Pancreas (tissue), 10 donors: ENCODE results near the gene MARK4. TPM values are rescaled to one million over a fixed set of nuclear protein-coding genes. Genes with fewer than 3 reads are reported as not detected.

Experiments used
- ATAC-seq, 4 donors: fragments of 200-7000 bp; cut with Tn5 transposase; one replicate each; pipeline versions ENCODE4 v1.8.0 to v1.9.1; 2020; ENCODE audit warnings: mild to moderate bottlenecking in 4 of 4, moderate library complexity in 4 of 4
- DNase-seq, 6 donors: peaks; one replicate each; pipeline ENCODE4 v3.0.0-alpha.2; 2020
- FAIRE-seq: peaks from 2 replicates; lab custom pipeline; 2012; peaks lifted over from hg19 to GRCh38; lab: Jason Lieb, UNC
- H3K27ac ChIP-seq, 4 donors: fragments of 200-600 bp; sonication (generic); 1 replicate in 3 of 4; 2 replicates in 1 of 4; pipeline versions ENCODE4 v1.5.0 to v1.8.0; 2020
- H3K27me3 ChIP-seq, 4 donors: fragments of 200-600 bp; one replicate each; pipeline ENCODE4 v1.8.0; 2021
- H3K36me3 ChIP-seq, 3 donors: fragments of 200-600 bp; sonication (generic) in 1 of 3; one replicate each; pipeline versions ENCODE4 v1.5.0 to v1.8.0; 2020 to 2021
- H3K4me1 ChIP-seq, 3 donors: fragments of 200-600 bp; one replicate each; pipeline ENCODE4 v1.8.0; 2021
- H3K4me3 ChIP-seq, 4 donors: fragments of 200-600 bp; sonication (generic) in 2 of 4; one replicate each; pipeline versions ENCODE4 v1.5.0 to v1.8.0; 2020 to 2021
- H3K9me3 ChIP-seq, 4 donors: fragments of 200-600 bp; one replicate each; pipeline ENCODE4 v1.8.0; 2021
- WGBS, 2 donors: extraction: QIAGEN DNeasy Blood & Tissue Kit; methylation state at CpG; one replicate each; pipeline ENCODE4 v1.1.7; 2013; 5-methylcytosine and 5-hydroxymethylcytosine counted together
- intact Hi-C, 3 donors: fragments of 100-400 bp; cut with DNase I; formaldehyde crosslinking; loops; one replicate each; pipeline versions ENCODE4 v1.11.1 to v1.14.2; 2022
- polyA plus RNA-seq, 2 donors: library from polyadenylated mRNA; stranded (reverse); fragments of 200-250 nt; gene quantifications; one replicate each; pipeline ENCODE4 v1.2.3, GENCODE V29; 2013
- total RNA-seq, 6 donors: library from RNA; stranded (reverse); fragmentation: NEBNext Ultra II Directional in 4 of 6; extraction: Animal tissue kit (Norgen Biotek cat#: 25700) in 4 of 6; gene quantifications; one replicate each; pipeline versions ENCODE4 v1.2.1 to v1.2.4, GENCODE V29; 2021 to 2023
- TF ChIP-seq, protein P1 (sequence below), 4 donors: fragments of 200-600 bp; sonication (generic) in 3 of 4; IDR thresholded peaks; one replicate each; pipeline versions ENCODE4 v1.5.0 to v1.8.0; 2021; ENCODE audit warnings: antibody characterized with exemption in 4 of 4
- donor health status: healthy with polysubstance abuse.
- donor health status: DM: no; HTN: no; CAD: no; lungs with moderate emphysema.
- donor health status: DM: no; HTN: no; CAD: no.
- donor health status: control.
- donor health status: control.
- donor health status: Bipolar disorder and iron deficiency.
- donor health status: DM: yes; HTN: yes; CAD: no.
- donor health status: DM: no; HTN: no; CAD: no.
- donor health status: DM: no; HTN: no; CAD: no.
- donor health status: DM: yes; HTN: yes; CAD: no.

Gene MARK4
- total and polyA plus RNA-seq, 8 donors, result 12.8 to 22.8 (median 20.0) TPM

DNA sequence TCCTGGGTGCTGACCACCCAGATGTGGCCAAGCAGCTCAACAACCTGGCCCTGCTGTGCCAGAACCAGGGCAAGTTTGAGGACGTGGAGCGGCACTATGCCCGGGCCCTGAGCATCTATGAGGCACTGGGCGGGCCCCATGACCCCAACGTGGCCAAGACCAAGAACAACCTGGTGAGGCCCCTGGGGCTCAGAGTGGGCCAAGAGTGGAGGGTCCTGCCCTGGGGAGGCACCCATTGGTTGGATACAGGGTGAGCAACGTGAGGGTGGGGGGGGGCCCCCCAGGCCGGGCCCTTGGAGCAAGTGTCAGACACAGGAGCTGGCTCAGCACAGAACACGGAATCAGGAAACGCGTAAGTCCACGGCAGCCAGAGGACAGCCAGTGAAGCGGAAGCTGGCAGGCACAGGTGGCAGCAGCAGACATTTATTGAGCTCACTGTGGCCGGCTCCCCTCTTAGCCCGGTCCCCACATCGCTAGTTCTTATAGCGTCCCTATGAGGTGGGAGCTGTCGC, 98.4 kb downstream of the MARK4 start:
- ATAC-seq, result peak in 1 of 4 donors; percentile 20
- Histone ChIP-seq H3K9me3 (no peaks in the 10 kb centered on the region), H3K27ac (no peak overlapping the region), H3K27me3 (no peaks in the 10 kb centered on the region), H3K36me3 (peaks cover 0 to 6% (median 0%) of the 10 kb centered on the region in 3 donors), H3K4me1 (no peaks in the 10 kb centered on the region), H3K4me3 (no peak overlapping the region)
- TF ChIP-seq, protein P1, sequence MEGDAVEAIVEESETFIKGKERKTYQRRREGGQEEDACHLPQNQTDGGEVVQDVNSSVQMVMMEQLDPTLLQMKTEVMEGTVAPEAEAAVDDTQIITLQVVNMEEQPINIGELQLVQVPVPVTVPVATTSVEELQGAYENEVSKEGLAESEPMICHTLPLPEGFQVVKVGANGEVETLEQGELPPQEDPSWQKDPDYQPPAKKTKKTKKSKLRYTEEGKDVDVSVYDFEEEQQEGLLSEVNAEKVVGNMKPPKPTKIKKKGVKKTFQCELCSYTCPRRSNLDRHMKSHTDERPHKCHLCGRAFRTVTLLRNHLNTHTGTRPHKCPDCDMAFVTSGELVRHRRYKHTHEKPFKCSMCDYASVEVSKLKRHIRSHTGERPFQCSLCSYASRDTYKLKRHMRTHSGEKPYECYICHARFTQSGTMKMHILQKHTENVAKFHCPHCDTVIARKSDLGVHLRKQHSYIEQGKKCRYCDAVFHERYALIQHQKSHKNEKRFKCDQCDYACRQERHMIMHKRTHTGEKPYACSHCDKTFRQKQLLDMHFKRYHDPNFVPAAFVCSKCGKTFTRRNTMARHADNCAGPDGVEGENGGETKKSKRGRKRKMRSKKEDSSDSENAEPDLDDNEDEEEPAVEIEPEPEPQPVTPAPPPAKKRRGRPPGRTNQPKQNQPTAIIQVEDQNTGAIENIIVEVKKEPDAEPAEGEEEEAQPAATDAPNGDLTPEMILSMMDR (IDR thresholded peaks at IDR 0.05), result no peak
- 87 to 92% methylated on average over 17 of the region's 17 CpGs for WGBS, 2 donors
- intact Hi-C loops, result no loop called here
- FAIRE-seq, result no peak
- DNase-seq, result no peak

DNA sequence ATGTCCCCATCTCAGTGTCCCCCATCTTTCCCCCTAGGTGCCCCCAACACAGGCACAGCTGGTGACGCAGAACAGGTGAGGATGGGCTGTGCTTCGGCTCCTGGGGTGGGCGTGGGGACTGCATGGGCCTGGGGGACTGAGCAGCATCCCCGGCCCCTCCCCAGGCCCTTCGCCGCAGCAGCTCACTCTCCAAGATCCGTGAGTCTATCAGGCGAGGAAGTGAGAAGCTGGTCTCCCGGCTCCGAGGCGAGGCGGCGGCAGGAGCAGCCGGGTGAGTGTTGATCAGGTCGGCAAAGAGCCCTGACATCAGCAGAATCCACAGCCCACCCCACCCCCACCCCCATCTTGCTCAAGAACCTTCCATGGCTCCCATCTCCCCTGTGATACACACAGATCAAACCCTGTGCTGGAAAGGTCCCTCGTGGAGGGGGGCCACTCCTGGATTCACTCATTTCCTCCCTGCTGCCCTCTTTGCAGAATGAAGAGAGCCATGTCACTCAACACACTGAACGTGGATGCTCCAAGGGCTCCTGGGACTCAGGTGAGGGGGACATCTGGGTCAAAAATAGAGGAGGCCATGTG, 99.5 kb downstream of the MARK4 start:
- no peaks in the 10 kb centered on the region for H3K4me1 ChIP-seq
- no peak for ATAC-seq
- H3K9me3 ChIP-seq, result no peaks in the 10 kb centered on the region
- no peaks in the 10 kb centered on the region for H3K27me3 ChIP-seq
- no peak overlapping the region for H3K27ac ChIP-seq
- no peak for FAIRE-seq
- TF ChIP-seq, protein P1 (IDR thresholded peaks at IDR 0.05), result no peak
- DNase-seq, result no peak
- 89 to 90% methylated on average over 17 of the region's 17 CpGs for WGBS, 2 donors
- H3K4me3 ChIP-seq, result no peak overlapping the region
- H3K36me3 ChIP-seq, result peaks cover 0 to 6% (median 0%) of the 10 kb centered on the region in 3 donors
- intact Hi-C loops, result no loop called here

DNA sequence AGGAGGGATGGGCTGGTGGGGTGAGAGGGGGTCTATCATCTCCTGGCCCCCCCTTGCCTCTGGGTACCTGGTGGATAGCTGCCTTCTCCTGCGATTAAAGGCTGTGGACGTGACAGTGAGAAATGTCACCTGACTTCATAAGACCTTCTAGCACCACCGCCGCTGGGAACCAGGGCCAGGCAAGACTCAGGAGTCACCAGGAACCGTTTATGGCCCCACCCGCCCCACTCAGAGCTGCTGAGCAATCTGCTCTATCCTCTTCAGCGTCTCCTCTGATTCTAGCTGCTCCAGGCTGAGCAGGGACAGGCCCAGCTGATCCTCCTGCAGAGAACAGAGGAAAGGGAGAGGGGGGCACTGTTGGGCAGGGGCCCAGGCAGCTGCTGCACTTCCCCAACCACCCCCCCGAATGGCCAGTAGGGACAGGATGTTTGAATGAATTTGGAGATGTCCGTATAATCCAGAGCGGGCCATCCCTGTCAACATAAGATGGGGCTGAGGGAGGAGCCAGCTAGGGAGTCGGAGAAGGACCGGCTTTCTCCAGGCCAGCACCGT, 100.4 kb downstream of the MARK4 start:
- Histone ChIP-seq H3K4me1 (no peaks in the 10 kb centered on the region), H3K9me3 (no peaks in the 10 kb centered on the region), H3K27me3 (no peaks in the 10 kb centered on the region), H3K36me3 (peaks cover 0 to 6% (median 0%) of the 10 kb centered on the region in 3 donors), H3K4me3 (no peak overlapping the region), H3K27ac (no peak overlapping the region)
- no peak for DNase-seq
- FAIRE-seq, result no peak
- no peak for ATAC-seq
- WGBS, 2 donors, result 78 to 79% methylated on average over 13 of the region's 13 CpGs
- intact Hi-C loops, result no loop called here
- TF ChIP-seq, protein P1 (IDR thresholded peaks at IDR 0.05), result no peak

DNA sequence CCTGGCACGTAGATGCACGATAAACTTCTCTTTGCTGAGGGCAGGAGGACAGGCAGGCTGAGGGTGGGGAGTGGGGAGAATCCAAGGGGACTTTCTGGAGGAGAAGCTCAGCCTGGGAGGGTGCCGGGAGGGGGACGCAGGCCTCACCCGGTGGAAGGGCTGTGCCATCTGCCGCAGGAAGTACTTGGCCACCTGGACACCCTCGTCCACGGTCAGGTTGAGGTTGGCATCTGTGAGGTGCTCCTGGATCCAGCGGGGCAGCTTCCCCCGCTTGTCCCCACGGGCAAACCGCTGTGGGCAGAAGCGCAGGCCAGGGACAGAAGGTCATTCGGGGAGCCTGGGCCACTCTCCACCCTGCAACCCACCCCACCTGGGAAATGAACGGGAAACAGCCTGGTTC, 101.0 kb downstream of the MARK4 start:
- no peaks in the 10 kb centered on the region for H3K27me3 ChIP-seq
- no peaks in the 10 kb centered on the region for H3K4me1 ChIP-seq
- no peaks in the 10 kb centered on the region for H3K9me3 ChIP-seq
- DNase-seq (no peak), FAIRE-seq (no peak), ATAC-seq (no peak)
- WGBS, 2 donors, result 87 to 88% methylated on average over 15 of the region's 15 CpGs
- TF ChIP-seq, protein P1 (IDR thresholded peaks at IDR 0.05), result no peak
- no peak overlapping the region for H3K27ac ChIP-seq
- no peak overlapping the region for H3K4me3 ChIP-seq
- H3K36me3 ChIP-seq, result peaks cover 0 to 6% (median 0%) of the 10 kb centered on the region in 3 donors
- intact Hi-C loops, result no loop called here

DNA sequence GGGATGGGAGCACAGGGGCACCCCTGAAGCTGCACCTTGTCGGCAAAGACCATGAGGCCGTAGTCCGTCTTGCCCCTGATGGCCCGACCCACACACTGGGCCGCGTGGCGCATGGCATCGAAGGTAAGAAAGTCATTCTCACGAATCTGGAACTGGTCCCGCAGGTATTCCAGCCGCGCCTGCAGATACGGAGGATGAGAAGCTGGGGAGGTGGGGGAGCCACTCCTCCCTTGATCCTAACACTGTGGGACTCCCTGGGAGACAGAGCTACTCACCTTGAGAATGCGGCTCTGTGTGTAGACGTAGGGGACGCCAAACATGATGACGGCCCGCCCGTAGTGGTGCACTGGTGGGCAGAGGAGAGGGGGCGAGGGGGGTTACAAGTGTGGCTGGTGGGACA, 101.4 kb downstream of the MARK4 start:
- Histone ChIP-seq H3K9me3 (no peaks in the 10 kb centered on the region), H3K4me1 (no peaks in the 10 kb centered on the region), H3K36me3 (peaks cover 0 to 6% (median 0%) of the 10 kb centered on the region in 3 donors), H3K27me3 (no peaks in the 10 kb centered on the region), H3K4me3 (no peak overlapping the region), H3K27ac (no peak overlapping the region)
- no peak for ATAC-seq
- no peak for FAIRE-seq
- DNase-seq, result no peak
- intact Hi-C loops, result no loop called here
- WGBS, 2 donors, result 90 to 92% methylated on average over 20 of the region's 20 CpGs
- TF ChIP-seq, protein P1 (IDR thresholded peaks at IDR 0.05), result no peak
